ENCODE data around the gene RAB6A.
"Not testable (repeated sequence)": the region's sequence is repeated elsewhere in the genome, so short reads cannot be mapped to it uniquely, and the experiment has no call there.

RAB6A gene

DNA sequence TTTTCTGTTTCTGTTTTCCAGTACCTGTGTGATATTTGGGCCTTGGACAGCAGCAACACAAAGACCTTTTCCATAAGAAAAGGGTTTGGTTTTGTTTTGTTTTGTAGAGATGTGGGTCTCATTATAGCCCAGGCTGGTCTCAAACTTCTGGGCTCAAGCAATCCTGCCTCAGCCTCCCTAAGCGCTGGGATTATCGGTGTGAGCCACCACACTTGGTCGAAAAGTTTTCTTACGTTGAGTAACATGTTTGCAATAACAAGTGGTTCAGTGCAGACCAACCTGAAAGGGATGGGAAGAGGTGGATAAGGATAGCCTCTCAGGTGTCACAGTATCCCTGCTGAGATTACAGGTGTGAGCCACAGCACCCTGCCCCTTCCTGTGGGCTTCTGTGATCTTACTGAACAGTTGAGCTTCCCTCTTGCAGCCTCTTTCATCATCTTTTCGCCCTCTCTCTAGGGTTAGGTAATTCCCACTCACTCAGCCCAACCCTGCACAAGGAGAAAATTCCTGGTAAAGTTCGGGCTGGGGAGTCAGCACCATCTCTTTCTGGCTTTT is 23.3 kb upstream of the RAB6A start:
- DNase-seq (ENCODE audit: insufficient read length, low spot score) (no peak), FAIRE-seq (no peak)
- TF ChIP-seq, protein P1, sequence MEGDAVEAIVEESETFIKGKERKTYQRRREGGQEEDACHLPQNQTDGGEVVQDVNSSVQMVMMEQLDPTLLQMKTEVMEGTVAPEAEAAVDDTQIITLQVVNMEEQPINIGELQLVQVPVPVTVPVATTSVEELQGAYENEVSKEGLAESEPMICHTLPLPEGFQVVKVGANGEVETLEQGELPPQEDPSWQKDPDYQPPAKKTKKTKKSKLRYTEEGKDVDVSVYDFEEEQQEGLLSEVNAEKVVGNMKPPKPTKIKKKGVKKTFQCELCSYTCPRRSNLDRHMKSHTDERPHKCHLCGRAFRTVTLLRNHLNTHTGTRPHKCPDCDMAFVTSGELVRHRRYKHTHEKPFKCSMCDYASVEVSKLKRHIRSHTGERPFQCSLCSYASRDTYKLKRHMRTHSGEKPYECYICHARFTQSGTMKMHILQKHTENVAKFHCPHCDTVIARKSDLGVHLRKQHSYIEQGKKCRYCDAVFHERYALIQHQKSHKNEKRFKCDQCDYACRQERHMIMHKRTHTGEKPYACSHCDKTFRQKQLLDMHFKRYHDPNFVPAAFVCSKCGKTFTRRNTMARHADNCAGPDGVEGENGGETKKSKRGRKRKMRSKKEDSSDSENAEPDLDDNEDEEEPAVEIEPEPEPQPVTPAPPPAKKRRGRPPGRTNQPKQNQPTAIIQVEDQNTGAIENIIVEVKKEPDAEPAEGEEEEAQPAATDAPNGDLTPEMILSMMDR (IDR thresholded peaks at IDR 0.05; ENCODE audit: insufficient read depth, missing control alignments), result no peak

DNA sequence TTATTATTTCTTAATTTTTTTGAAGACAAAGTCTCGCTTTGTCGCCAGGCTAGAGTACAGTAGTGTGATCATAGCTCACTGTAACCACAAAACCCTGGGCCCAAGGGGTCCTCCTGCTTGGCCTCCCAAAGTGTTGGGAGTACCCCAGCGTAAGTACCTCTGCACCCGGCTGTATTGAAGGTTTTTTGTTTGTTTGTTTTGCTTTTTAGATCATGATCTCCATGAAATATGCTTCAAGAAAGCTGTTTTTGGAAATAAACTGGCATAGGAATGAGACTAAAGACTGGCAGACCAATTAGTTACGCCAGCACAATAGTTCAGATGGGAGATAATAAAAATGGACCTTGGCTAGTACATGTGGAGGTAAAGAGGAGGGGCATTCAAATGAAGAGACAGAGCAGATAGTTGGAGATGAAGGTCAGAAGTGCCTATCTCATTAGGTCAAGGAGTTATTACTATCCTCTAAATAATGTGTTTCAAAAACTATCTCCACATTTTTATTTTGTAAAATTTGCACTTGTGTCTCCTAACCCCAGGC is 22.7 kb upstream of the RAB6A start:
- FAIRE-seq (no peak), DNase-seq (ENCODE audit: insufficient read length, low spot score) (no peak)
- TF ChIP-seq, protein P1 (IDR thresholded peaks at IDR 0.05; ENCODE audit: insufficient read depth, missing control alignments), result no peak

DNA sequence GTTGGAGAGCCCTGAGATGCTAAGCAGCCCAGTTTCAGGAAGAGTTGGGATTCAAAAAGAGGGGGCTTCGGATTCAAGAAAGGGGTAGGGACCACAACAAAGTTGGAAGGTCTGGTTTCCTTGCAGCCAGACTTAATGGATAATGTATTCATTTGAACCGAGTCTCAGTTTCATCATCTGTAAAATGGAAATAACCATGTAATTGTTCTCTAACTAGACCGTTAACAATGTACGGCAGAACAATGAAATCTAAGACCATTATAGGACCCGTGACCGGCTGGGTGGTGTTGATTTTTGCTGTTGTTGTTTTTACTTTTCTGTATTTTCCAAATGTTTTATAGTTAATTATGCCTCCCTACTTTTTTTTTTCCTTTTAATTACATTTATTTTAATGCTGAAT is 20.4 kb upstream of the RAB6A start:
- FAIRE-seq (no peak), DNase-seq (ENCODE audit: insufficient read length, low spot score) (no peak)
- TF ChIP-seq, protein P1 (IDR thresholded peaks at IDR 0.05; ENCODE audit: insufficient read depth, missing control alignments), result no peak

DNA sequence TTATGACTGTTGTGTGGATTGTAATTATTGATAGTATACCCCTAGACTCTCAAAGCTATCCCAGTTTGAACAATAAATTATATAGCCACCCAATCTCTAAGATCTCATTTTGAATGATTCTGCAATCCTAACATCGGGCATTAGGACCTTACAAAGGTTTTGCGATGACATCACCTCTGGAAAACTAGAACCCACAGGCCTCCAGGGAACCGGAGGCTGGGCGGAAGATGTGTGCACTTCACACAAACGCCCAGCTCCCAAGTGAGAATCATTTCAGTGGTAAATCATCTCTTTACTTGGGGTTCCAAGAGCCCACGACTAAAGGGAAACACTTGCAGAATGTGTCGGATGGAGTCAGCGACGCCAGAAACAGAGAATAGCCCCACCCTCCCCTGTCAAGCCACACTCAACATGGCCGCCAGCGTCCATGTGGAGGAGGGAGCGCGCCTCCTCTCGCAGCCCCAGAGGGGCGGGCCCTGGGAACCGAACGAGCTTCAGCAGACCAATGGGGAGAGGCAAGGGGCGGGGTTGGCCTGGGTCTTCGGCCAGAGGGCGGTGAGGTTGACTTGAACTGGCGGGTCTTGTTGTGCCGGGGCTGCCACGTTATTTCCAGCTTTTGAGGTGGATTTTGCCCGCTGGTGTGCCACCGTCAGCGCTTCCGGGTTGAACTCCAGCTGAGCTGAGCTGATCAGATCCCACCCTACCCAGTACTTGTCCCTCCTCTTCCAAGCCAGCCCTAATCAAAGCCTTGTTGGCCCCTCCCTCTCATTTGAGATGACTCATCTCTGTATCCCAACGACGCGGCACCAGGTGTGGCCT is 18.4 kb upstream of the RAB6A start:
- TF ChIP-seq, protein P1 (IDR thresholded peaks at IDR 0.05; ENCODE audit: insufficient read depth, missing control alignments), result no peak
- DNase-seq (ENCODE audit: insufficient read length, low spot score), result peak; percentile 71
- peak; percentile 11 for FAIRE-seq

DNA sequence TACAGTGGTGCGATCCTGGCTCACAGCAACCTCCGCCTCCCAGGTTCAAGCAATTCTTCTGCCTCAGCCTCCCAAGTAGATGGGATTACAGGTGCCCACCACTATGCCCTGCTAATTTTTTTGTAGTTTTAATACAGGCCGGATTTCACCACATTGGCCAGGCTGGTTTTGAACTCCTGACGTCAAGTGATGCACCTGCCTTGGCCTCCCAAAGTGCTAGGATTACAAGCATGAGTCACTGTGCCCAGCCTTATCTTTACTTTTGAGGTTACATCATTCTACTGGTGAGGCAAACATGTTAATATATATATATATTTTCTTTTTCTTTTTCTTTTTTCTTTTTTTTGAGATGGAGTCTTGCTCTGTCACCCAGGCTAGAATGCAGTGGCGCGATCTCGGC is 9.9 kb upstream of the RAB6A start:
- not testable (repeated sequence) for FAIRE-seq; DNase-seq (ENCODE audit: insufficient read length, low spot score)

DNA sequence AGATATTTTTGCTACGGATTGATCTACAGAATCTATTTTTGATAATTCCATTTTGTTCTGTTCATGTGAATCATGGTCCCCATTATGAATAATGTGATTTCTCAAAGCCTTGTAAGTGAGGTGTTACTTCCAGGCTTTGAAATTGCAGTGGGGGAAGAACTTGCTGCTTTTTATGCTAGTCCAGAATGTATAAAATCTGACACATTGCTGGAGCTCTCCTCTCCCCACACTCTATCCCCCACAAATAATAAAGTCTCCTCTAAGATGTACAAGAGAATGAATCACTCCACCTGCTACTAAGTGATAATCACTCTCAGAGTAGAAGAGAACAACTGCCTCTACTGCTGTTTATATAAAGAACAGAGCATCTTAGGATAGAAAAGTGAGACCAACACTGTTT is 5.9 kb upstream of the RAB6A start:
- TF ChIP-seq, protein P1 (IDR thresholded peaks at IDR 0.05; ENCODE audit: insufficient read depth, missing control alignments), result no peak
- no peak for DNase-seq (ENCODE audit: insufficient read length, low spot score)
- FAIRE-seq, result no peak

DNA sequence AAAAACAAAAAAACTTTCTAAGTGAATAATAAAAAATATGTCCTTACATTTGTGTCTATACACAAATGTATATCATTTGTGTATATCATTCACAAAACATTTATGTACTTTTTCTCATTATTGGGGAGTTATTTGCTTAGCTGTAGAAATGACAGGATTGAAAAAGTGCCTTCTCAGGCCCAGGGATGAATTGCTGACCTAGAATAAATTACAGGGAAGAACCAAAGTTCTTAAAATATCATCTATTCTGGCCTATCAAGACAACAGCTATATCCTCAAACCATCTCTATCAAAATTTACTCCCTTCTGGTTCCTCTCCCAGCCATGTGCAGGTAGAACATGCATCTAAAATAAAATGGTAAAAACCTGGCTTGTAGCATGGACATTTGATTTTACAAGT is 1.9 kb upstream of the RAB6A start:
- DNase-seq (ENCODE audit: insufficient read length, low spot score), result no peak
- TF ChIP-seq, protein P1 (IDR thresholded peaks at IDR 0.05; ENCODE audit: insufficient read depth, missing control alignments), result no peak
- FAIRE-seq, result no peak

Measured in D721Med (cell line).